C4-2B (cell line): Measurements from ENCODE around the gene LRP1B.

Source experiments
- H3K27ac ChIP-seq: fragments of 450-650 bp; 2 replicates; pipeline ENCODE4 v1.5.1; 2017
- ZFX ChIP-seq: fragments of 450-650 bp; IDR thresholded peaks from 2 replicates; pipeline ENCODE4 v1.6.1; 2017
- TF ChIP-seq, protein P1 (sequence below): fragments of 450-650 bp; conservative IDR thresholded peaks from 2 replicates; pipeline ENCODE4 v1.5.1; 2017; ENCODE audit warnings: mild to moderate bottlenecking

Gene LRP1B

DNA sequence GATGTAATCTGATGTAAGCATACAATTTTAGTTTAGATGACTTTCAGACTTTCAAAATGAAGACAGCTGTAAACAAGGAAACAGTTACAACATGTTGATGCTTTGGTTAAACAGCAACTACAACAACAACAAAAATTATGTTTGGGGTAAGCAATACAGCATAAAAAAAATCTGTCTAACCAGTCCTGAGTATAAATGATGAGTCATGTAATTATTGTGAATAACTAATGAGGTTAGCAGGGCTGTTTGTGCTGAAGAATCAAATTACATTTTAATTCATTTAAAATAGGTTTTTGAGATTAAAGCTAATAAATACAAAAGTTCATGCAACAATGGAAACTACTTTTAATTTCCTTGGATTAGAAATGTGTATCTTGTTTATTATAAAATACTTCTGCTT lies 266.9 kb downstream of the LRP1B start:
- H3K27ac ChIP-seq, result no peak overlapping the region
- TF ChIP-seq, protein P1, sequence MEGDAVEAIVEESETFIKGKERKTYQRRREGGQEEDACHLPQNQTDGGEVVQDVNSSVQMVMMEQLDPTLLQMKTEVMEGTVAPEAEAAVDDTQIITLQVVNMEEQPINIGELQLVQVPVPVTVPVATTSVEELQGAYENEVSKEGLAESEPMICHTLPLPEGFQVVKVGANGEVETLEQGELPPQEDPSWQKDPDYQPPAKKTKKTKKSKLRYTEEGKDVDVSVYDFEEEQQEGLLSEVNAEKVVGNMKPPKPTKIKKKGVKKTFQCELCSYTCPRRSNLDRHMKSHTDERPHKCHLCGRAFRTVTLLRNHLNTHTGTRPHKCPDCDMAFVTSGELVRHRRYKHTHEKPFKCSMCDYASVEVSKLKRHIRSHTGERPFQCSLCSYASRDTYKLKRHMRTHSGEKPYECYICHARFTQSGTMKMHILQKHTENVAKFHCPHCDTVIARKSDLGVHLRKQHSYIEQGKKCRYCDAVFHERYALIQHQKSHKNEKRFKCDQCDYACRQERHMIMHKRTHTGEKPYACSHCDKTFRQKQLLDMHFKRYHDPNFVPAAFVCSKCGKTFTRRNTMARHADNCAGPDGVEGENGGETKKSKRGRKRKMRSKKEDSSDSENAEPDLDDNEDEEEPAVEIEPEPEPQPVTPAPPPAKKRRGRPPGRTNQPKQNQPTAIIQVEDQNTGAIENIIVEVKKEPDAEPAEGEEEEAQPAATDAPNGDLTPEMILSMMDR, result no peak
- no peak for TF ChIP-seq ZFX

DNA sequence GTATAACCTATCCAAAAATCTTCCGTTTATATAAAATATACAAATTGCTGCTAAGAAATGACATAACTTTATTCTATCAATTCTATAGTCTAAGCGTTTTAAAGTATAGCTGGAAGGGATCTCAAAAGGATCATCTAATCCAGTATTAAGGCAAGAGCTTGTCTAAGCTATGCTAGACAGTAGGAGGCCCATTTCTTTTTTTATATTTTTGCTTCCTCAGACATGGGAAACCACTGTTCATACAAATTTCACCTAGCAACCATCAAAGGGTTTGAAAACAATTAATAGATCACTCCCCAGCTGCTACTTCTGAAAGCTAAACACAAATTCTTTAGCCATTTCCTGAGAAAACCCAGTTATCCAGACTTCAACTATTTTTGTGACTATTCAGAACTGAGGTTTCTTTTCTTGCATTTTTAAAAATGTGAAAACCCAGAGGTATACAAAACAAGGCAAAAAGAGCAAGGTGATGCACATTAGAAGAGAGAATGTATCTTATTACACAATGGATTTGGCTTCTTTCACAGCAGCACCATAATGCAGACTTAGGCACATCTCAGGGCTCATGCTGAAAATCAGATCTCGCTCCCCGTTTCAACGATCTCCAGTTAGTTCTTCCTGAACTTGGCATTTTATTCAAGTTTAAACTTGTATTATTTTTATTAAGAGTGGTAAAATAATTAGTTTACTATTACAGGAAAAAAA lies 274.4 kb downstream of the LRP1B start:
- no peak overlapping the region for H3K27ac ChIP-seq
- TF ChIP-seq ZFX, result no peak
- TF ChIP-seq, protein P1, result no peak

DNA sequence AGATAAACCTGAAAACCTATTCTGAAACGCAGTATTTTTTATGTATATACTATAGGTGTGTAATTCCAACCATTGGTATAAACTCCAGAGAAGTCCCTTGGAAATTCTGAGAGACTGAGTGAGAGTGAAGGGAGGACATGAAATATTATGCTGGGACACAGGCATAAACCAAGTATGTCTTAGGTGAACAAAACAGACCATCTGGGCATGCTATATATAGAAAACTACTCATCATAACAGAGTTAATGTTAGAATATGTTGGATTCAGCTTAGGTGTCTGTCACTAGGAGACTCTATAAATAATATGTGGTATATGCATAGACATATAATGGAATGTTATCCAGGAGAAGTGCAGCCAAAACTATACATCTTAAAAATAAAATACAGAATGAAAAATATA lies 282.6 kb downstream of the LRP1B start:
- no peak overlapping the region for H3K27ac ChIP-seq
- TF ChIP-seq ZFX, result no peak
- TF ChIP-seq, protein P1, result no peak

DNA sequence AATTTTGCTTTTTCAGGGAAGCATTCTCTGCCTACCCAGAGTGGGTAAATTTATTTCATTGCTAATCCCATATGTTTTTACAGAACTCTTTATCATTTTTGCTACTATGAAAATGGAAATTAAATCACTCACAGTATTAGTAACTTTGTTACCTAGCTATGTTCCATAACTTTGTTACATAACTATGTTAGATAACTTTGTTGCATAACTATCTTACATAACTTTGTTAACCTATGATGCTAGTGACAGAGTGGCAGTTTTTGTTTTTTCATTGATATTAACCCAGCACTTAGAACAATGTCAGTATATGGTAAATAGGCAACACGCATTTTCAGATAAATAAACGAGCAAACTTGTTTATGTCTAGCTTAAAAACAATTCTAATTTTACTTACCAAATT lies 286.6 kb downstream of the LRP1B start:
- no peak overlapping the region for H3K27ac ChIP-seq
- TF ChIP-seq ZFX, result no peak
- TF ChIP-seq, protein P1, result no peak

DNA sequence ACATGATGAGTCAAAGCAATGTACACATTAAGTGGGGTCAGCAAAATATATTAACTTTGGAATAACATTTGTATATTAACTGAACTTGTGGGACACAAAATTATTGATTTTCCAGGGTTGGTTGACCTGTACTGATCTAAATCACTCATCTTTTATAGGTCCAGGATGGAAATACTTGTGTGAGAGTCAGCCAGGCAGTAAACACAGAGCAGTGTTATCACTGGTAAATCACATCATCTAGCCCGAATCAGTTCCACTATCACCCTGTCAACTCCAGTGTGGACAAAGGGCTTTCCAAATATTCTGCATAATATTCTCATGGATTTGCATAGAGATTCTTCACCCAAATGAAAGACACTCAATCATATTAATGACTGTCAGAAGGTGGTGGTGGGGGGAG lies 295.7 kb downstream of the LRP1B start:
- H3K27ac ChIP-seq, result no peak overlapping the region
- TF ChIP-seq ZFX, result no peak
- TF ChIP-seq, protein P1, result no peak

DNA sequence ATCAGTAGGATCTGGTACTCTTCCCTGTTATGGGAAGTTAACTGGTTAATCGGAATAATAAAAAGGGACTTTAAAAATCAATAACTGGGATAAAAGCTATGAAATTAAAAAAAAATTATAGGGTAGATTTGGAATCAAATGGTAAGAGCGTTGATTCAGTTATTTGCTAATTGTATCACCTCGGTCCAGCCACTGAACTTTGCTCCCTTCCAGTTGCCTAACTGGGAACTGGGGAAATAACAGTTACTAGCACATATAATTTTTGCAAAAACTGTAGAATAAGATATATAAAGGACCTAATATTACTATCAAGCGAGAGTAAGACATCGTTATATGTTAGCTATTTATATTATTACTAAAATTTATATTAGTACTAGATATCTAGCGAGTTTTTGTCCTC lies 302.1 kb downstream of the LRP1B start:
- H3K27ac ChIP-seq, result no peak overlapping the region
- TF ChIP-seq, protein P1, result no peak
- no peak for TF ChIP-seq ZFX

DNA sequence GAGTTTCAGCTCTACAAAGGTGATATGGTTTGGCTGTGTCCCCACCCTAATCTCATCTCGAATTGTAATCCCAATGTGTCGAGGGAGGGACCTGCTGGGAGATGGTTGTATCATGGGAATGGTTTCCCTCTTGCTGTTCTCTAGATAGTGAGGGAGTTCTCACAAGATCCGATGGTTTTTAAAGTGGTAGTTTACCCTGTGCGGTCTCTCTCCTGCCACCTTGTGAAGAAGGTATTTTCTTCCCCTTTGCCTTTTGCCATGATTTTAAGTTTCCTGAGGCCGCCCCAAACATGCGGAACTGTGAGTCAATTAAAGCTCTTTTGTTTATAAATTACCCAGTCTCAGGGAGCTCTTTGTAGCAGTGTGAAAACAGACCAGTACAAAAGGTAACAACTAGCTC lies 306.0 kb downstream of the LRP1B start:
- TF ChIP-seq, protein P1, result no peak
- no peak for TF ChIP-seq ZFX
- no peak overlapping the region for H3K27ac ChIP-seq
